Ishikawa (cell line): ENCODE data around the gene MXD1.

ENCODE experiments used
- CREB1 ChIP-seq: IDR thresholded peaks from 2 replicates; pipeline ENCODE4 v1.6.1; 2012; ENCODE audit warnings: low read depth
- EGR1 ChIP-seq: IDR thresholded peaks from 2 replicates; pipeline ENCODE4 v1.6.1; 2012
- EP300 ChIP-seq: IDR thresholded peaks from 2 replicates; pipeline ENCODE4 v1.6.1; 2012; ENCODE audit warnings: borderline replicate concordance
- MAX ChIP-seq: IDR thresholded peaks from 2 replicates; pipeline ENCODE4 v1.6.1; 2012
- RAD21 ChIP-seq: IDR thresholded peaks from 2 replicates; pipeline ENCODE4 v1.6.1; 2012; ENCODE audit warnings: low read depth
- REST ChIP-seq: IDR thresholded peaks from 2 replicates; pipeline ENCODE4 v1.6.1; 2012; ENCODE audit warnings: low read depth, mild to moderate bottlenecking
- TAF1 ChIP-seq: IDR thresholded peaks from 2 replicates; pipeline ENCODE4 v1.6.1; 2012; ENCODE audit warnings: low read depth, mild to moderate bottlenecking
- TCF12 ChIP-seq: IDR thresholded peaks from 2 replicates; pipeline ENCODE4 v1.6.1; 2012; ENCODE audit warnings: low read depth
- ZBTB7A ChIP-seq: IDR thresholded peaks from 2 replicates; pipeline ENCODE4 v1.6.1; 2012; ENCODE audit warnings: low read depth

GRCh38 chr2:69958480-69958879, 43.6 kb downstream of the MXD1 start:
- TF ChIP-seq EP300 (no peak), ZBTB7A (no peak), TAF1 (no peak), CREB1 (no peak), REST (no peak), RAD21 (no peak), MAX (no peak), EGR1 (no peak), TCF12 (no peak)
